NCI-H510A treated with DMSO at 0.1 percent for 48 hours (cell line): ENCODE measurements around the gene ZNF687.

Experiments used
- DNase-seq: peaks from one replicate; lab custom pipeline; 2025; lab: John Stamatoyannopoulos, UW

ZNF687 gene

GRCh38 chr1:151277249-151277648 is 4.8 kb upstream of the ZNF687 start:
- no peak for DNase-seq

DNA sequence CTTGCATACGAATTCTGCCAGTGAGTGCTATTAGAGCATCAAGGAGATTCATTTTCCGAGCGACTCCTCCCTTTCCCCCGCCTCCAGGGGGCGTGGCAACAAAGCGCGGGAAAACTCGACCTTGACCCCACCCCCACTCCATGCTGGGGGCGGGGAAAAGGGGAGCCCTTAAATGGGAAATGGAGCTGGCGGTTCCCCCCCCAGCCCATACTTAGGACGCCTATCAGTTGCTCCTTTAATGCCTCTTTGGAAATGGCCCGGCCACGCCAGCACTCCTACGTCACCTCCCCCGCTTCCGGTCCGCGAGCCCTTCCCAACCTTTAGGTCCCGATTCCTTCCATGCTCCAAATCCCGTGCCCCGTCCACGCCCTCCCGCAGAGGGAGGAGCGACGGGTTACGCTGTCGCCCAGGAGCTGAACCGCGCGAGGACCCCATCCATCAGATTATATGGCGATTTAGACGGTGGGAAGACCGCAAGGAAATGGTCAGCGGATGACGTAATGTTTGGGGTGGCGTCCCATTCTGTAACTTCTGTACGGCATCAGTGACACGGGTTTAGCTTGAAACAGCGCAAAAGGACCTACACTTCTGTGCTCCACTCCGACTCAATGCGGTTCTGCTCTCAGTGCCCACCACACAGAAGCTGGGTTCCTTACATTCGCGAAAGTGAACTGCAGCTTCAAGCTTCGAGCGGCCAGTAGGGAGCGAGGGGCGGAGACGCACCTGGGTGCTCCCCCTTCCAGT is 702 bp upstream of the ZNF687 start:
- peak; percentile 96 for DNase-seq

DNA sequence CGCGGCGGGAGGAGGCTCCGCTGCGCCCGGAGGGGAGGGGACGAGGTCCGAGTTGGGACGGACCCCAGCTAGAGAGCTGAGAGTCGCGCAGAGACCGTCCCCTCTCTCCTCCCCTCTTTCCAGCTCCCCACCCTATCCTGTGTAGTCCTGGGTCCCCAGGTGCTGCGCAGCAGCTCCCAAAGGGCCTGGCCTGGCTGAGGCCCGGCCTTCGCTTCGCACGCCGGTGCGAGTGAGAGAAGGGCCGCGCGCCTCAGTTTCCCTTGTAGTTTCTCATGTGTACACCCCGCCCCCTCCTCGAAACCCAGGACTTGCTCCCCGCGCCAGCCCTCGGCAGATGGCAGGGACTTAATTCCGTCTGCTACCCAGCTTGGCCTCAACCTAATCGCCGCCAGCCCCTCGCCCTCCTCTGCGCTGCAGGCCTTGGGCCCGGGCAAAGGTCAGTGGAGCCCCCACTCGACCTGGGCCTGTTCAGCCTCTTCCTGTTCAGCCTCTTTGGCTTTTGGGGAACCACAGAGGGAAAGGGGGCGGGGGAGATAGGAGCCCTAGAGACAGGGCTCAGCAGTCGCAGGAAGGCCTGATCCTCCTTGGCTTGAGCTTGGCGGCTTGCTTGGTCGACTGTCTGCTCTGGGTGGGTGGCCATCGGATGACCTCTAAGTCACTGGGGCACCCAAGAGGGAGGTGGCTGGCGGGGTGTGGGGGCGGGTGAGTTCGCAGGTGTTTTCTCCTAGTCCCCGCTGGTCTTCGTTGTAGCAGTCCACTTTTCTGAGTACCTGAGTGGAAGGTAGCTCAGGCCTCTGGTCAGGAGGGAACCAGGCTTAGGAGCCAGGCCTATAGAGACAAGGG is 1.0 kb downstream of the ZNF687 start:
- DNase-seq = peak; percentile 46

- peak; percentile 4 for DNase-seq
These were observed 2.0 kb downstream of the ZNF687 start for GRCh38 chr1:151284013-151284577.

- DNase-seq = no peak
These were observed 4.7 kb downstream of the ZNF687 start for GRCh38 chr1:151286619-151287340.

GRCh38 chr1:151287341-151287699 is 5.2 kb downstream of the ZNF687 start:
- DNase-seq = no peak

DNA sequence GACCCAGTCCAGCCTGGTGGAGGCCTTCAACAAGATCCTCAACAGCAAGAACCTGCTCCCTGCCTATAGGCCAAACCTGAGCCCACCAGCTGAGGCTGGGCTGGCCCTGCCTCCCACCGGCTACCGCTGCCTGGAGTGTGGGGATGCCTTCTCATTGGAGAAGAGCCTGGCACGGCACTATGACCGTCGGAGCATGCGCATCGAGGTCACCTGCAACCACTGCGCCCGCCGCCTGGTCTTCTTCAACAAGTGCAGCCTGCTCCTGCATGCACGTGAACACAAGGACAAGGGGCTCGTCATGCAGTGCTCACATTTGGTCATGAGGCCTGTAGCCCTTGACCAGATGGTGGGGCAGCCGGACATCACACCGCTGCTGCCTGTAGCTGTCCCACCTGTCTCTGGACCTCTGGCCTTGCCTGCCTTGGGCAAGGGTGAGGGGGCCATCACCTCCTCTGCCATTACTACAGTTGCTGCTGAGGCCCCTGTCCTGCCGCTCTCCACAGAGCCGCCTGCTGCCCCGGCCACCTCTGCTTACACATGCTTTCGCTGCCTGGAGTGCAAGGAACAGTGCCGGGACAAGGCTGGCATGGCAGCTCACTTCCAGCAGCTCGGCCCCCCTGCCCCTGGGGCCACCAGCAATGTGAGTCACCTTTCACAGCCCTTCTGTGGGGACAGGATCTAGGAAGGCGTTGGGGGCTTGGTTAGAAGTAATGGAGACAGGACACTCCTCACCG is 5.8 kb downstream of the ZNF687 start:
- DNase-seq = no peak

GRCh38 chr1:151288502-151288901 is 6.4 kb downstream of the ZNF687 start:
- DNase-seq = no peak

DNA sequence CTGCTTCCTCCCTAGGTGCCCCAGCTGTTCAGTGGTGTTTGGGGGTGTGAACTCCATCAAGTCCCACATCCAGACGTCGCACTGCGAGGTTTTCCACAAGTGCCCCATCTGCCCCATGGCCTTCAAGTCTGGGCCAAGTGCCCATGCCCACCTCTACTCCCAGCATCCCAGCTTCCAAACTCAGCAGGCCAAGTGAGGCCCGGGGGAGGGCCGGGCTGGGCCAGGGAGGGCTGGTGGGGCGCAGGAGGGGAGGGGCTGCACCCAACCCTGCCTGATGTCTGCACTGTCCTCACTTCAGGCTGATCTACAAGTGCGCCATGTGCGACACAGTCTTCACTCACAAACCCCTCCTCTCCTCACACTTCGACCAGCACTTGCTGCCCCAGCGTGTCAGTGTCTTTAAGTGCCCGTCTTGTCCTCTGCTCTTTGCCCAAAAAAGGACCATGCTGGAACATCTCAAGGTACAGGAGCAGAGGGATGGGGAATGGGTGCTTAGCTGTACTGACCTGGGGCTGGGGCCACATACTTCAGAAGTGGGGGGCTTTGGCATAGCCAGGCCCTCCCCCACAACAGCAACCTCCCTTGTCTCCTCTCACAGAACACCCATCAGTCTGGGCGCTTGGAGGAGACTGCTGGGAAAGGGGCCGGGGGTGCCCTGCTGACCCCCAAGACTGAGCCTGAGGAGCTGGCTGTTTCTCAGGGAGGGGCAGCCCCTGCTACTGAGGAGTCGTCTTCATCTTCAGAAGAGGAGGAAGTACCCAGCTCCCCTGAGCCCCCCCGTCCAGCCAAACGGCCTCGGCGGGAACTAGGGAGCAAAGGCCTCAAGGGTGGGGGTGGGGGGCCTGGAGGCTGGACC is 7.2 kb downstream of the ZNF687 start:
- no peak for DNase-seq

- DNase-seq = no peak
These were observed 8.1 kb downstream of the ZNF687 start for GRCh38 chr1:151289991-151290708.

GRCh38 chr1:151290709-151291303 is 8.7 kb downstream of the ZNF687 start:
- DNase-seq = no peak

DNA sequence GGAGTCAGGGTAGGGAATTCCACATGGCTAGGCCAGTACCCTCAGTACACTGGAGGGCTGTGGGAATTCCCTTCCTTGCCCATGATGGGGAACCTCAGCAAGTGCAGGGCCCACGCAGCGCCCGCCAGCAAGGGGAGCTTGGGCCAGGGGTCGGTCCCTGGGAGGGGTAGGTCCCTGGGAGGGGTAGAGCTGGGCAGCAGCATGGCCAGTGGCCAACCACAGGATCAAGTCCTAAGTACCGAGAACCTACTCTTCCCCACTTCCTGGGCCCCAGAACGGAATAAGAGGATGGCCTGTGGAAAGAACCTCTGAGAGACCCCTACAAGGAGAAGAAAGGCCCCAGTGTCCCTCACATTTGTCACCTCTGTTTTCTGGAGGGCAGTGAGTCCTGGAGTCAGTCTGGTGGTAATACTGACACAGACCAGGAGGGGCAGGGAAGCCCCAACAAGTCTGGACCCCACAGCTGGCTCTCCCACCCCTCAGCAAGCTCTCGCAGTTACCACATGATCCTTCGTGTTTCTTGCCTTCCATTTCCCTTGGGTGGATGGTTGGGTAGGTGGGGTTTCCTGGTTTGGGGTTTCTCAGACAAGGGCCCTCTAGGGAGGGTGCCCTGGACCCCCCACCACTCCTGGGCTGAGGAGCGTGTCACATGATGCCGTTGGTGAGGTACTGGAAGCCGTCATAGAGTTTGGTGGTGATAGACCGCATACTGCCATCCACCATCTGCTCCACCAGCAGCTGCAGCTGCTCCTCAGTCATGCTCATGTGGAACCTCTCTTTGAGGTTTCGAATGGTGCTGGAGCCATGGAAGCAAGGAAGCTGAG is 10.3 kb downstream of the ZNF687 start:
- no peak for DNase-seq

DNA sequence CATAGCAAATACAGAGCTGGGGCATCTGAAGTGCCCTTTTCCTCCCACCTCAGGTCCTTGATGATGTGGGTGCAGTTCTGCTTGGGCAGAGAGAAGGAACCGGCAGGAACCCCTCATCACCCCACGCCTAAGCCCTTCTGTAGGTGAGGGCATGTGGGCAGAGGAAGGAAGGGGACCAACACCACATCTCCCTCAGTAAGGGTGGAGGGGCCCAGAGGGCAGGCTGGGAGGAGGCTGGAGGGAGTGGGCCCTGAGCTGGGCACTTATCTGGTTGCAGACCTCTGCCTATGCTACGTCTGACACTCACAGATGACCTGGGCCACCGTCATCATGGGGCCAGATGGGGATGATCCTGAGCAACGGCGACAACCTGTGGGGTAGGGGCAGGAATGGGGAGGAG is 11.0 kb downstream of the ZNF687 start:
- DNase-seq = no peak

DNA sequence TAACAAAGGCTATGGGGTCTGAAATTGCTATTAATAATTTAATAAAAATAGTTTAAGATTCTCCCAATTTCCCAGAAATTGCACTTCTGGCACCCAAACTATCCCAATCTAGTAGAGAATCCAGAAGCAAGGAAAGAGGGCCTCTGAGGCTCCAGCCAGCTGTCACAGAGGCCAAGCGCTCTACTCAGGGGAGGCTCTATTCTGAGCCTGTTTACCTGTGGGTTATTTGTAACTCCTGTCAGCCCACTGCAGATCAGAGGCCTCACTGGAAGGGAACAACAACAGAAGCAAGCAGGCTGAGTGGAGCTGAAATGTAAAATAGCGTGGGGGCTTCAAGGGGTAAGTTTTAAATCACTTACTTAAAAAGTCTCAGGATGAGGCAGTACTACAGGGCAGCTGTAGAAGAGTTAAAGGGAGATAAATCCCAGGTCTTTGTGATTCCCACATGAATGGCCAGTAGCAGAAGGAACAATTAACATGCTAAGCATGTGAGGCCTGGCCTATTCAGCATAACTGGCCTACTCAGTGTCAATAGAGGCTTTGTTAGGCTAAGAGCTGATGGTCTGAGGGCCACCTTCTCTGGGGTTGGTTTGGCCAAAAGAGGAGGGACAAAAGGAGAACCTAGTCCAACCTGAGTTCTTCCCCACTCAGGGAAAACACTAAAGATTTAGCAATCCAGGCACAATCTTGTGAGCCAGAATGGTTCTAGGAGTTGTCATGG is 12.8 kb downstream of the ZNF687 start:
- DNase-seq = no peak

GRCh38 chr1:151309811-151310323 is 27.8 kb downstream of the ZNF687 start:
- DNase-seq = no peak

DNA sequence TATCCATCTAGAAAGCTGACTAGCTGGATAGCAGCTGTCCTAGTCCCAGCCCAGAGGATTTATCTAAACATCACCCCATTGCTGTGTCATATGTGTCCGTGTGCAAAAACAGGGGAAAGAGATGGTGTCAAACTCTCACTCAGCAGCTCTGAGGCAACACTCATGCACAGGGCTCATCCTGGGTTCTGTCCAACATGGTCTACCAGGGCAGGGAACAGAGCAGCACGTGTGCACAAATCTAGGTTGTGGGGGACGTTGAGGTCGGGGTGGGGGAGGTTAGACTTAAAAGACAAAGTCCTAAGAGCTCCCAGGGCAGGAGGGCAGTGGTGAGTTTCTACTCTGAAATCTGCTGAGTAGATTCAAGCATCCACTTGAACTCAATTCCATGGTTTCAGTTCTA is 28.9 kb downstream of the ZNF687 start:
- no peak for DNase-seq

GRCh38 chr1:151311589-151312331 is 29.7 kb downstream of the ZNF687 start:
- DNase-seq = no peak
